Measurements from ENCODE around the gene BTK. TPM values are rescaled to one million over a fixed set of nuclear protein-coding genes. Genes with fewer than 3 reads are reported as not detected.

BTK gene
- total and polyA plus RNA-seq, 9 of the 15 experiments (the other 6 are each of a cell fraction or from before 2014, with no cell fraction given), result 14.9 to 93.4 (median 65.2) TPM

- TF ChIP-seq KAT8 (IDR thresholded peaks at IDR 0.05; ENCODE audit: low read depth) (no peak), NCOA2 (IDR thresholded peaks at IDR 0.05; ENCODE audit: partially characterized antibody in 2 of 2) (no peak), CREB5 (CRISPR knock-in tag; IDR thresholded peaks at IDR 0.05) (no peak), NCOA1 (IDR thresholded peaks at IDR 0.05; ENCODE audit: low read depth) (peak; percentile 86), MAFK (IDR thresholded peaks at IDR 0.05; ENCODE audit: low read length) (peak; percentile 68), JUNB (CRISPR knock-in tag; conservative IDR thresholded peaks at IDR 0.05) (no peak), PRDM10 (IDR thresholded peaks at IDR 0.05; ENCODE audit: partially characterized antibody) (no peak), GTF2F1 (IDR thresholded peaks at IDR 0.05; ENCODE audit: low read depth, low read length) (peak; percentile 83; the same call in 1 of the 2 replicates), CLOCK (CRISPR knock-in tag; IDR thresholded peaks at IDR 0.05; ENCODE audit: borderline replicate concordance) (no peak), IRF1 (CRISPR knock-in tag; IDR thresholded peaks at IDR 0.05; ENCODE audit: borderline replicate concordance) (no peak), ZNF354B (CRISPR knock-in tag; IDR thresholded peaks at IDR 0.05) (no peak), PCBP1 (IDR thresholded peaks at IDR 0.05; ENCODE audit: low read depth, low read length, poor library complexity, severe bottlenecking) (no peak), ZNF121 (CRISPR knock-in tag; conservative IDR thresholded peaks at IDR 0.05) (no peak), ARHGAP35 (IDR thresholded peaks at IDR 0.05; ENCODE audit: partially characterized antibody) (no peak), THRB (CRISPR knock-in tag; conservative IDR thresholded peaks at IDR 0.05) (0 out of 2 replicates have a peak, but pooled peaks have one; percentile 29), PHF8 (IDR thresholded peaks at IDR 0.05; ENCODE audit: borderline replicate concordance, low read length) (peak; percentile 59; the same call in 1 of the 2 replicates), CAMTA2 (CRISPR knock-in tag; conservative IDR thresholded peaks at IDR 0.05) (no peak), PHF20 (IDR thresholded peaks at IDR 0.05; ENCODE audit: partially characterized antibody) (peak; percentile 79)
These were observed 21.9 kb upstream of the BTK start, which contains the start of the genes GLA and HNRNPH2 (continued) for GRCh38 chrX:101407748-101408531.
